IMR-90 (cell line): ENCODE measurements around the gene ACSS3.

ENCODE experiments used
- BHLHE40 ChIP-seq: fragments of 150-350 bp; IDR thresholded peaks from 2 replicates; pipeline ENCODE4 v1.6.1; 2016; ENCODE audit warnings: mild to moderate bottlenecking, low read depth, low read length
- CEBPB ChIP-seq: IDR thresholded peaks from 2 replicates; pipeline ENCODE4 v1.6.1; 2012; ENCODE audit warnings: low read depth, low read length, improper control_type of control experiment
- FOS ChIP-seq: fragments of 150-350 bp; IDR thresholded peaks from 2 replicates; pipeline ENCODE4 v1.6.1; 2016; ENCODE audit warnings: low read depth, low read length
- MAFK ChIP-seq: IDR thresholded peaks from 2 replicates; pipeline ENCODE4 v1.6.1; 2012; ENCODE audit warnings: low read depth, low read length, improper control_type of control experiment
- POLR2A ChIP-seq: IDR thresholded peaks from 2 replicates; pipeline ENCODE4 v1.6.1; 2012; ENCODE audit warnings: mild to moderate bottlenecking, low read depth, low read length
- RAD21 ChIP-seq: IDR thresholded peaks from 2 replicates; pipeline ENCODE4 v1.6.1; 2012; ENCODE audit warnings: low read length, improper control_type of control experiment
- RCOR1 ChIP-seq: IDR thresholded peaks from 2 replicates; pipeline ENCODE4 v1.6.1; 2012; ENCODE audit warnings: mild to moderate bottlenecking, low read length, improper control_type of control experiment; ENCODE audit not compliant: insufficient replicate concordance
- SMC3 ChIP-seq: fragments of 150-350 bp; IDR thresholded peaks from 2 replicates; pipeline ENCODE4 v1.6.1; 2016; ENCODE audit warnings: low read depth, mild to moderate bottlenecking, antibody characterized with exemption, low read length, moderate library complexity
- USF2 ChIP-seq: fragments of 150-350 bp; IDR thresholded peaks from 2 replicates; pipeline ENCODE4 v1.6.1; 2017; ENCODE audit warnings: mild to moderate bottlenecking, antibody characterized with exemption, low read length, low read depth
- TF ChIP-seq, protein P1 (sequence below): conservative IDR thresholded peaks from 2 replicates; pipeline ENCODE4 v1.5.1; 2012; ENCODE audit warnings: mild to moderate bottlenecking, low read depth, low read length, improper control_type of control experiment

DNA sequence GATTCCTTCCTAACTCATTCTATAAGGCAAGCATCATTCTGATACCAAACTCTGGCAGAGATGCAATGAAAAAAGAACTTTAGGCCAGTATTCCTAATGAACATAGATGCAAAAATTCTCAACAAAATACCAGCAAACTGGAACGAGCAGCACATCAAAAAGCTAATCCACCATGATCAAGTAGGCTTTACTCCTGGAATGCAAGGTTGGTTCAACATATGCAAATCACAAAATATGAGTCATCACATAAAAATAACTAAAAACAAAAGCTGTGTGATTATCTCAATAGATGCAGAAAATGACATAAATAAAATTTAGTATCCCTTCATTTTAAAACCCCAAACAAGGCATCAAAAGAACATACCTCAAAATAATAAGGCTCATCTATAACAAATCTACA is 98.9 kb downstream of the ACSS3 start:
- TF ChIP-seq, protein P1, sequence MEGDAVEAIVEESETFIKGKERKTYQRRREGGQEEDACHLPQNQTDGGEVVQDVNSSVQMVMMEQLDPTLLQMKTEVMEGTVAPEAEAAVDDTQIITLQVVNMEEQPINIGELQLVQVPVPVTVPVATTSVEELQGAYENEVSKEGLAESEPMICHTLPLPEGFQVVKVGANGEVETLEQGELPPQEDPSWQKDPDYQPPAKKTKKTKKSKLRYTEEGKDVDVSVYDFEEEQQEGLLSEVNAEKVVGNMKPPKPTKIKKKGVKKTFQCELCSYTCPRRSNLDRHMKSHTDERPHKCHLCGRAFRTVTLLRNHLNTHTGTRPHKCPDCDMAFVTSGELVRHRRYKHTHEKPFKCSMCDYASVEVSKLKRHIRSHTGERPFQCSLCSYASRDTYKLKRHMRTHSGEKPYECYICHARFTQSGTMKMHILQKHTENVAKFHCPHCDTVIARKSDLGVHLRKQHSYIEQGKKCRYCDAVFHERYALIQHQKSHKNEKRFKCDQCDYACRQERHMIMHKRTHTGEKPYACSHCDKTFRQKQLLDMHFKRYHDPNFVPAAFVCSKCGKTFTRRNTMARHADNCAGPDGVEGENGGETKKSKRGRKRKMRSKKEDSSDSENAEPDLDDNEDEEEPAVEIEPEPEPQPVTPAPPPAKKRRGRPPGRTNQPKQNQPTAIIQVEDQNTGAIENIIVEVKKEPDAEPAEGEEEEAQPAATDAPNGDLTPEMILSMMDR, result no peak
- TF ChIP-seq SMC3 (no peak), USF2 (no peak), FOS (no peak), RAD21 (no peak), CEBPB (no peak), MAFK (no peak), POLR2A (no peak), BHLHE40 (no peak), RCOR1 (no peak)
